GM12872 (cell line): ENCODE data around the gene FCMR.

Experiments
- CTCF ChIP-seq: IDR thresholded peaks from 3 replicates; pipeline ENCODE4 v1.5.1; 2011; ENCODE audit warnings: low read depth, mild to moderate bottlenecking, low read length, moderate library complexity; ENCODE audit not compliant: insufficient read depth

The FCMR gene, protein sequence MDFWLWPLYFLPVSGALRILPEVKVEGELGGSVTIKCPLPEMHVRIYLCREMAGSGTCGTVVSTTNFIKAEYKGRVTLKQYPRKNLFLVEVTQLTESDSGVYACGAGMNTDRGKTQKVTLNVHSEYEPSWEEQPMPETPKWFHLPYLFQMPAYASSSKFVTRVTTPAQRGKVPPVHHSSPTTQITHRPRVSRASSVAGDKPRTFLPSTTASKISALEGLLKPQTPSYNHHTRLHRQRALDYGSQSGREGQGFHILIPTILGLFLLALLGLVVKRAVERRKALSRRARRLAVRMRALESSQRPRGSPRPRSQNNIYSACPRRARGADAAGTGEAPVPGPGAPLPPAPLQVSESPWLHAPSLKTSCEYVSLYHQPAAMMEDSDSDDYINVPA

DNA sequence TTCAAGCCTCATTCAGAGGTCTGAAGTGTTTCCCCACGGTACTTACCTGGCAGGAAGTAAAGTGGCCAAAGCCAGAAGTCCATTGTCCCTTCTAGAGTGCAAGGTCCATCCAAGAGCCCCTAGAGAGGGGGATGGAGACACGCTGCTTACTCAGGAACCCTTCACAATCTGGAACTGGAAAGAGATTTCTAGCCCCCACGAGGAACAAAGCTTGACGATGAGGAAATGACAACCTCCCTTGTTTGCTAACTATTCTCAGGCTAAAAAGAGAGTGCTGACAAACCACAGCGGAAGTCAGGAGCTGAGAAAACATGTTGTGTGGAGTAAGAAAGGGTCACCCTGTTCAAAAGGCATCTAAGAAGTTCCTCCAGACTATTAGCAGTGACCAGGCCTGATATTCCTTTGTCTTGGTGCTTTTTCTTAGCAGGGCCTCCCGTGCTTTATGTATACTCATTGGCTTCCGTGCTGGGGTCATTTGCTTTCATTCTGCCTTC, at the start of gene FCMR:
TSS of gene FCMR (minus strand) at position 170 of the 494 bp plus-strand sequence. CDS start at position 83, 87 bp downstream.
- TF ChIP-seq CTCF: no peak

- TF ChIP-seq CTCF: no peak
These were observed 49.4 kb upstream of the FCMR start for GRCh38 chr1:206971029-206971655.

GRCh38 chr1:206970446-206970845, 48.7 kb upstream of the FCMR start, which contains the start of gene FCAMR:
TSS of gene FCAMR (minus strand) at chr1:206970460. CDS start at chr1:206970125, 335 bp downstream.
- TF ChIP-seq CTCF: no peak

GRCh38 chr1:206969090-206969489, 47.3 kb upstream of the FCMR start:
- TF ChIP-seq CTCF: no peak

GRCh38 chr1:206967096-206967849, 45.5 kb upstream of the FCMR start:
- no peak for TF ChIP-seq CTCF

- no peak for TF ChIP-seq CTCF
These were observed 44.0 kb upstream of the FCMR start for GRCh38 chr1:206965781-206966180.

DNA sequence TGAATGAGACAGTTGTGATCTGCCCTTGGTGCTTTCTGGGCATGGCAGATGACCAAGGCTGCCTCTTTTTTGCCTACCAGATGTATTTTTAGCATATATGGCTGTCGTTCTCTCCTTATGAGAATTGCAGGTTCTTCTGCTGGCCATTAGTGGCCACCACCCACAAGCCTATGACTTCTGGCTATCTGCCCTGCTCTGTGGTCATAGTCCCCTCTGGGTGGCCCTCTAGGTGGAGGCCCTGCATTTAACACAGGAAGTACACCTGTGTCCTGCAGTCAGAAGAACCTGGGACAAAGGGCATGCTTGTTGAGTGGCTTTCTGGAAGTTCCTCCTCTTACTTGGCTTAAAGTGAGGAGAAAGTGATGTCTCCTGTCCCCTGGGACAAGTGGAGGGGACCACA, 42.0 kb upstream of the FCMR start:
- no peak for TF ChIP-seq CTCF
